Measurements from ENCODE around the gene CDH24.
A peak's percentile ranks its signal among the peaks of the same experiment; 100 is the strongest.

Gene CDH24

DNA sequence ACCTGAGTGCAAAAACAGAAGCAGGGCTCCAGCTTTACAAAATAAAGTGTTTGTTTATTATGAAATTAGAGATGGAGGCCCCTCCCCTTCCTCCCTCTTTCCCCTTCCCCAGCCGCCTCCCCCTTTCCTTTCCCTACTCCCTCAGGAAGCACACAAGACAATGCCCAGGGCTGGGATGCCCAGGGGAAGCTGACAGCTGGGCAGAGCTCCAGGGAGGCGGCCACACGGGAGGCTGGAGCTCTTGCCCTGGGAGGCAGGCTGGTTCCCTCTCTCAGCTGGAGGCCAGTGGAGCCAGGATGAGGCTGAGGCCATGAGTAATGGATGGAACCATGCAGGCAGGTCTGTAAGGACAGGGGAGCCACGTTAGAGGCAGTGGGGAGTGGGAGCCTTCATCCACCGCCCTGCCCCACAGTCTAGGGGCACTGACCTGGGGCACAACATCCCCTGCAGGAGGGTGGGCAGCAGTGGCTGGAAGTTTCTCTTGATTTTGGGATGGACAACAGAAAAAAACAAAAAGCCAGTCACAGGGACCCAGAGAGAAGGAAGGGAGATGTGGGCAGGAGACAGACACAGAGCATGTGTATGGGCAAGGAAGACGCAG lies 10.2 kb downstream of the CDH24 start:
- H3K4me1 ChIP-seq (ENCODE audit: control insufficient read depth, insufficient read depth, low read length), result no peaks in the 10 kb centered on the region
- H3K36me3 ChIP-seq (ENCODE audit: control insufficient read depth, insufficient read depth, low read length), result peaks cover 5% of the 10 kb centered on the region
- H3K9me3 ChIP-seq (ENCODE audit: control insufficient read depth, insufficient read depth, low read length), result no peaks in the 10 kb centered on the region
- no peak overlapping the region for H3K9ac ChIP-seq (ENCODE audit: low read depth, low read length)
- H3K4me3 ChIP-seq (ENCODE audit: low read depth, low read length), result no peak overlapping the region
- H3K27me3 ChIP-seq (ENCODE audit: control insufficient read depth, insufficient read depth, low read length), result no peaks in the 10 kb centered on the region

DNA sequence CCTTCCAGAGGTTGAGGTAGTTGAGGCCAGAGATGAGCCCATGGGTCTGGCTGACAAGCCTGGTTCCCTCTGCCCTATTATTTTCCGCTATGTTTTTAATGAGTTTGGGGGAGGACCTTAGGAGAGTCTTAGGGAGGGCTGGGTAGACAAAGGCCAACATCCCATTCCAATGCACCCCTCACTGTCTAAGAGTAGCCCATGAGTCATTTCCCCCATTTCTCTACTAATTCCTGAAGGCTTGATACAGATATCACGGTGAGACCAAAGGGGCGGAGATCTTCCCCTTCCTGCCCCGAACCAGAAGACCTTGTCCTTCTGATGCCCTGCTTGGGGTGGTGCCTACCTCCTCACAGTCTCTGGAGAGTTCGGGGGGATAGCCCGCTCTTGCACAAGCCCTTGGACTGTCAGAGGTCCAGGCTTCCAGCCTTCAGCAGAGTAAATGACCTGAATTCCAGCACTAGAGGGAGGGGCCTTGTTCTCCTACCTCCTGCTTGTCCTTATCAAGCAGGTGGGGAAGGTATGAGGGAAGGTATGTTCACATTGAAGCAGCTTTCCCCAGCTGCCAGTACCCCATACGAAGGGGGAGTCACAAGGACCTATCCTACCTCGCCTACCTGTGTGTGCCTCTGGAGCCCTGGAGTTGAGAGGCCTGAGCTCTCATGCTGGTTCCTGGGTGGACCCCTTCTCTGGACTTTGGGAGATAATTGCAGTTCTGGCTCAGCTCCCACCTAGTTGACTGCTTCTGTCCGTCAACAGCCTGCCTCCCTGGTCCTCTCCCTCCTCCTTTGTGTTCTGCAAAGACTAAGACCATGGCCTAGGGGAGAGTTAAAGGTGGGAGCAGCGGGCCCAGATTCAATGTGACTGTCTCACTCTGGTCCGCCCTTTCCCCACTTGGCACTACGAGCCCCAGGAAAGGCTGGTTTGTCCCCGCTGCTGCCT lies 11.6 kb downstream of the CDH24 start:
- Histone ChIP-seq H3K27me3 (ENCODE audit: control insufficient read depth, insufficient read depth, low read length) (no peaks in the 10 kb centered on the region), H3K9me3 (ENCODE audit: control insufficient read depth, insufficient read depth, low read length) (no peaks in the 10 kb centered on the region), H3K4me1 (ENCODE audit: control insufficient read depth, insufficient read depth, low read length) (no peaks in the 10 kb centered on the region), H3K36me3 (ENCODE audit: control insufficient read depth, insufficient read depth, low read length) (peaks cover 5% of the 10 kb centered on the region), H3K9ac (ENCODE audit: low read depth, low read length) (no peak overlapping the region), H3K4me3 (ENCODE audit: low read depth, low read length) (no peak overlapping the region)

DNA sequence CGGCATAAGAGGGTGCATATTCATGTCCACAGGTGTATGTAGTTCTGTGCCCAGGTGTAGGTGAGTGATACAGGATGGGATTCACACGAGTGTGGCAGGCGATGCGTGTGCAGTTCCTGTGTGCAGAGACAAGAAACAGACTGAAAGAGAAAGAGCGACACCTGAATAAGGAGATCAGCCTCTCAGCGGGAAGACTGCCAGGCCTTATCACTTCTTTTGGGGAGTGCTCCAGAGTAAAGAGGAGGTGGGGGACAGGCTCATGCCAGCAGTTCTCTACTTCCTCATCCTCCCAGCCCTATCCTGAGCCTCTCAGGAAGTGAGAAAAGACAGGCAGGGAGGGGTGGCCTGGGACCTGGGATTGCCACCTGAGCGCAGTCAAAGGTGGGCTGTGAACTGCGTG lies 12.5 kb downstream of the CDH24 start:
- H3K4me3 ChIP-seq (ENCODE audit: low read depth, low read length), result no peak overlapping the region
- H3K9ac ChIP-seq (ENCODE audit: low read depth, low read length), result no peak overlapping the region
- H3K9me3 ChIP-seq (ENCODE audit: control insufficient read depth, insufficient read depth, low read length), result no peaks in the 10 kb centered on the region
- peaks cover 5% of the 10 kb centered on the region for H3K36me3 ChIP-seq (ENCODE audit: control insufficient read depth, insufficient read depth, low read length)
- no peaks in the 10 kb centered on the region for H3K4me1 ChIP-seq (ENCODE audit: control insufficient read depth, insufficient read depth, low read length)
- no peaks in the 10 kb centered on the region for H3K27me3 ChIP-seq (ENCODE audit: control insufficient read depth, insufficient read depth, low read length)

DNA sequence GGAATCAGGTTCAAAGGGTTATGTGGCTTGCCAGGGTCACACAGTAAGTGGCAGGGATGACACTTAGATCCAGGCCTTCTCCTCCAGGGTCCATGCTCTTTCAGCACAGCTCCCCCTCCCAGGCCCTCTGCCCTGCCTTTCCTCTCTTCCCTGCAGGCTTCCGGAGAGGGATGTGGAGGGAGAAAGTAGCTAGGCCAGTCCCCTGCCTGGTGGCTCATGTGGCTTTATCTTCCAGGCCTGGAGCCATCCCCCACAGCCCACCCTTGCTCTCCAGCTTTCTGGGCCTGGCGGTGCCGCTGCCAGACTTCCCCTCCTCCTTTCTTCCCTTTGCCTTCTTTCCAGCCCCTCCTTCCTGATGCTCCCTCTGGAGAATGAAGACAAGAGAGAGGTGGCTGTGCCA lies 13.6 kb downstream of the CDH24 start:
- no peak overlapping the region for H3K4me3 ChIP-seq (ENCODE audit: low read depth, low read length)
- H3K36me3 ChIP-seq (ENCODE audit: control insufficient read depth, insufficient read depth, low read length), result no peaks in the 10 kb centered on the region
- H3K27me3 ChIP-seq (ENCODE audit: control insufficient read depth, insufficient read depth, low read length), result no peaks in the 10 kb centered on the region
- H3K4me1 ChIP-seq (ENCODE audit: control insufficient read depth, insufficient read depth, low read length), result no peaks in the 10 kb centered on the region
- H3K9me3 ChIP-seq (ENCODE audit: control insufficient read depth, insufficient read depth, low read length), result no peaks in the 10 kb centered on the region
- H3K9ac ChIP-seq (ENCODE audit: low read depth, low read length), result no peak overlapping the region

DNA sequence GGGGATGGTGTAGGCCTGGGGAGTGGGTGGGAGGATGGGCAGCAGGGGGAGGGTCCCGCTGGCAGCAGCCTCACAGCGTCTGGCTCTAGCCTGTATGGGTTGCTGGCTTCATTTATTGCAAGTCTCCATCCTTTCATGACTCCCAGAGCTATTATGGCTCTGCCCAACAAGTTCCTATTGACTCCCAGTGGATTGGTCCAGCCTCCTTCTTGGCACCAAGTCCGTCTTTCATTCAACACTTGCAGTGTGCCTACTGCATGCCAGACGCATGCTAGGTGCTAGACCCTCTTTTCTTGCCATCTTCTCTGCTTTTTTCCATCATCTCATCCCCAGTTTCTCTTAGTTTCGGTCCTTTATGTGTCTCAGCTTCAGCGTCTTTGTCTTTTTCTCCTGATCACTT lies 14.2 kb downstream of the CDH24 start:
- Histone ChIP-seq H3K36me3 (ENCODE audit: control insufficient read depth, insufficient read depth, low read length) (no peaks in the 10 kb centered on the region), H3K9ac (ENCODE audit: low read depth, low read length) (no peak overlapping the region), H3K4me3 (ENCODE audit: low read depth, low read length) (no peak overlapping the region), H3K4me1 (ENCODE audit: control insufficient read depth, insufficient read depth, low read length) (no peaks in the 10 kb centered on the region), H3K27me3 (ENCODE audit: control insufficient read depth, insufficient read depth, low read length) (no peaks in the 10 kb centered on the region), H3K9me3 (ENCODE audit: control insufficient read depth, insufficient read depth, low read length) (no peaks in the 10 kb centered on the region)

DNA sequence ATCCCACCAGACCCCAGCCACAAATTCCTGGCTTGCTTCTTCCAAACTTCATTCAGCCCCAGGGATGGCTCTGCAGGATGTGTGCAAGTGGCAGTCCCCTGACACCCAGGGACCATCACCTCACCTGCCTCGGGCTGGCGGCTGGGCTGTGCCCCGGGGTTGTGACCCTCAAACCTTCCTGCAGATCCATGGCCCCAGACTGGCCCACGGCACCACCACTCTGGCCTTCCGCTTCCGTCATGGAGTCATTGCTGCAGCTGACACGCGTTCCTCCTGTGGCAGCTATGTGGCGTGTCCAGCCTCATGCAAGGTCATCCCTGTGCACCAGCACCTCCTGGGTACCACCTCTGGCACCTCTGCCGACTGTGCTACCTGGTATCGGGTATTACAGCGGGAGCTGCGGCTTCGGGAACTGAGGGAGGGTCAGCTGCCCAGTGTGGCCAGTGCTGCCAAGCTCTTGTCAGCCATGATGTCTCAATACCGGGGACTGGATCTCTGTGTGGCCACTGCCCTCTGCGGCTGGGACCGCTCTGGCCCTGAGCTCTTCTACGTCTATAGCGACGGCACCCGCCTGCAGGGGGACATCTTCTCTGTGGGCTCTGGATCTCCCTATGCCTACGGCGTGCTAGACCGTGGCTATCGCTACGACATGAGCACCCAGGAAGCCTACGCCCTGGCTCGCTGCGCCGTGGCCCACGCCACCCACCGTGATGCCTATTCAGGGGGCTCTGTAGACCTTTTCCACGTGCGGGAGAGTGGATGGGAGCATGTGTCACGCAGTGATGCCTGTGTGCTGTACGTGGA lies 15.0 kb downstream of the CDH24 start, which contains the start of gene PSMB11:
Gene PSMB11, plus strand, starts transcription at position 51 of the 804 bp plus-strand sequence. Its CDS starts 14 bp downstream, at position 65.
- Histone ChIP-seq H3K9me3 (ENCODE audit: control insufficient read depth, insufficient read depth, low read length) (no peaks in the 10 kb centered on the region), H3K36me3 (ENCODE audit: control insufficient read depth, insufficient read depth, low read length) (no peaks in the 10 kb centered on the region), H3K4me1 (ENCODE audit: control insufficient read depth, insufficient read depth, low read length) (no peaks in the 10 kb centered on the region), H3K27me3 (ENCODE audit: control insufficient read depth, insufficient read depth, low read length) (no peaks in the 10 kb centered on the region), H3K4me3 (ENCODE audit: low read depth, low read length) (no peak within 1 kb of the TSS), H3K9ac (ENCODE audit: low read depth, low read length) (no peak within 1 kb of the TSS)

DNA sequence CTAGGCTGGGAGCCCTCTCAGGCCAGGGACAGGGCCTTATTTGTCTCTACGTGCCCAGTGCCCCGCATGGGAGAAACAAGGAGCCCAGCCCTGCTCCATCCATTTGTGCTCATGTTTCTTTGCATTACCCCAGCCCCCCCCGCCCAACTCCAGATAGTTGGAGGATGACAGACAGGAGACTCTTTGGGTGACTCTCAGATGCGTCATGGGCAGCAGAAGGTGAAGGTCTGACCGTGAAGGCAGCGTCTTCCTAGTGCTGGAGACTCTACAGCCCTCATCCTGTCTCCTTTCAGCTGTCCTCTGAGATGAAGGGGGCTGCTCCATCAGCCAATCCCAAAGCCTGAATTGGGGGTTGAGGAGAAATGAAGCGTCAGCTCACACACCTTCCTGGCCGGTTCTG lies 15.6 kb downstream of the CDH24 start:
- Histone ChIP-seq H3K4me1 (ENCODE audit: control insufficient read depth, insufficient read depth, low read length) (no peaks in the 10 kb centered on the region), H3K9ac (ENCODE audit: low read depth, low read length) (no peak overlapping the region), H3K9me3 (ENCODE audit: control insufficient read depth, insufficient read depth, low read length) (no peaks in the 10 kb centered on the region), H3K27me3 (ENCODE audit: control insufficient read depth, insufficient read depth, low read length) (no peaks in the 10 kb centered on the region), H3K4me3 (ENCODE audit: low read depth, low read length) (no peak overlapping the region), H3K36me3 (ENCODE audit: control insufficient read depth, insufficient read depth, low read length) (no peaks in the 10 kb centered on the region)

DNA sequence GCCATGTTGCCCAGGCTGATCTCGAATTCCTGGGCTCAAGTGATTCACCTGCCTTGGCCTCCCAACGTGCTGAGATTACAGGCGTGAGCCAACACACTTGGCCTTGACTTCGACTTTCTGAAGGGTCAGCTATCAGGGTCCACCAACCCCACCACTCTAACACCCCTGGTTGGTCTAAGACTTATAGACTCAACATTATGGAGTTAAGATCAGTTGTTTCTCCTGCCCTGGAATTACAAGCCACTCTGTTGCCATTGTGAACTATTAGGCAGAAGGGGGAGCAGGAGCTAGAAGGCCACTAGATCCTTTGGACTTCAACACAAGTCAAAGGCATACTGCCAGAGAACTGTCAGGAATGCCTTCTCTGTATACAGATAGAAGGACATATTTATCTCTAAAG lies 17.2 kb downstream of the CDH24 start:
- Histone ChIP-seq H3K4me3 (ENCODE audit: low read depth, low read length) (no peak overlapping the region), H3K27me3 (ENCODE audit: control insufficient read depth, insufficient read depth, low read length) (no peaks in the 10 kb centered on the region), H3K4me1 (ENCODE audit: control insufficient read depth, insufficient read depth, low read length) (peaks cover 5% of the 10 kb centered on the region), H3K9me3 (ENCODE audit: control insufficient read depth, insufficient read depth, low read length) (no peaks in the 10 kb centered on the region), H3K36me3 (ENCODE audit: control insufficient read depth, insufficient read depth, low read length) (no peaks in the 10 kb centered on the region), H3K9ac (ENCODE audit: low read depth, low read length) (no peak overlapping the region)

DNA sequence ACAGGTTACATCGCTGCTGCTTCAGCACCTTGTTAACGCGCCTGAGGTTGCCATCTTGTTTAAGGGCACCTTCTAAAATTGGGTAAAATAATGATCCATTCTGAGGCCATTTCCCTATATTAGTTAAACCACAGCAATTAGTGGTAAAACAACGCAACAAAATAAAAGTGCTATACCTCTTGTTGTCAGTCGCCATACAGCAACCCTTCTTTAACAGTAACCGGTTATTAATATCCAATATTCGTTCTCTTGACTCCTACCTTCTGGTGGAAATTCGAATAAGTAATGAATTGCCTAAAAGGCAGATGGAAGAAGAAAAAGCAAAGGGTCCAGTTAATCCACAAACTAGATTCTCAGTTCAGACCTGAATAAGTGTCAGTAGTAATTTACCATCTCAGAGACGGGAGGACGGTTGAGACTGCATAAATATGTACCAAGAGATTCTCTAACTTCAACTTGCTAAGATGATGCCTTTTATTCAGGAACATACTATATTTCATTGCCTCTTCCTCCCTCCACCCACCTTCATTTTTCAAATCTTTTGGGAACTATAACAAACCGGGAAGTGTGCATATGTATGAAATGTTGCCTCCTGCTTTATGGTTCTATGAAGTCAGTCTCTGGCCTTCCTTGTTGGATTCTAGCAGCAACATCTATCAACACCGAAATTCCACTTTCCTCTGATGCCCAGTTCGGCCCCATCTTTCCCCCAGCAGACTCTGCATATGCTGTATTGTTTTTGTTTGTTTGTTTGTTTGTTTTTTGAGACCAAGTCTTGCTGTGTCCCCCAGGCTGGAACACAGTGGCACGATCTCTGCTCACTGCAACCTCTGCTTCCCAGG lies 21.8 kb downstream of the CDH24 start:
- H3K36me3 ChIP-seq (ENCODE audit: control insufficient read depth, insufficient read depth, low read length), result peaks cover 17% of the 10 kb centered on the region
- peak overlapping the region; percentile 96 for H3K4me3 ChIP-seq (ENCODE audit: low read depth, low read length)
- peaks cover 10% of the 10 kb centered on the region for H3K4me1 ChIP-seq (ENCODE audit: control insufficient read depth, insufficient read depth, low read length)
- no peaks in the 10 kb centered on the region for H3K9me3 ChIP-seq (ENCODE audit: control insufficient read depth, insufficient read depth, low read length)
- no peak overlapping the region for H3K9ac ChIP-seq (ENCODE audit: low read depth, low read length)
- H3K27me3 ChIP-seq (ENCODE audit: control insufficient read depth, insufficient read depth, low read length), result no peaks in the 10 kb centered on the region

DNA sequence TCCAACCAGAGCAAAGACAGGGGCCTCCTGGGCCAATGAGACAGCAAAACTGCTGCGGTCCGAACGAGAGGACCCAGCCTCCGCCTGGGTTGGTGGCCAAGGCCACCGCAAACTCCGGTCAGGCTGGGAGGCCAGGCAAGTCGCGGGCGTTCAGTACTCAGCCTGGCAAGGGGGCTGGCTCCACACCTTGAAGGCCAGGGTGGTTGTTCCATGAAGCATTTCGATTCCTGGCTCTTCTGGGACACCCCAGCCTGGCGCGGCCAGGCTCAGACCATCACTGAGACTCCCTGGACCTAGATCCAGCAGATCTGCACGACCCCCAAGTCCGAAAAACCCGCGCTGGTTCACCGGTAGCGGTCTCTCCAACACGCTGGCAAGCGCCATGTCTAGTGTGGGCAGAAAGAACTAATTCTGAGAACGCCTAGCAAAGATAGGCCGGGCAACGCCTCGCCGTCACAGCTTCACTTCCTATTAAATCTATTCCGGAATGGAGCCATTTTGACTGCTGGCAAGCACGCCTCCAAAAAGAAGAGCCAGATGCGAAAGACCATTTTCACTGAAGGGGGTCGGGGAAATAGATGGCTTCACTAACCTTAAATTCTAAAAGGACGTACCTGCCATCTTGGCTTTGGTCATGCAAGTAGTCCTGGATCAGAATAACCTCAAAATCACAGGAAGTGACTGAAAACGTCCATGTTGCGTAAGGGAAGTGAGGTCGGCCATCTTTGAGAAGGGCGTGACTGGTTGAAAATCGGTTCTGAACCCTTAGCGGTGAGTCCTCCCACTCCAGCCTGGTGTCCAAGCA lies 22.6 kb downstream of the CDH24 start, which contains the start of gene PSMB5:
Gene PSMB5, minus strand, starts transcription at position 403 of the 805 bp plus-strand sequence. Its CDS starts 19 bp downstream, at position 384.
- Histone ChIP-seq H3K4me3 (ENCODE audit: low read depth, low read length) (peak within 1 kb of the TSS; percentile 96), H3K27me3 (ENCODE audit: control insufficient read depth, insufficient read depth, low read length) (no peaks in the 10 kb centered on the region), H3K9me3 (ENCODE audit: control insufficient read depth, insufficient read depth, low read length) (no peaks in the 10 kb centered on the region), H3K9ac (ENCODE audit: low read depth, low read length) (peak within 1 kb of the TSS; percentile 99), H3K36me3 (ENCODE audit: control insufficient read depth, insufficient read depth, low read length) (peaks cover 20% of the 10 kb centered on the region), H3K4me1 (ENCODE audit: control insufficient read depth, insufficient read depth, low read length) (peaks cover 10% of the 10 kb centered on the region)

Data from iPS-15b (cell line).